SIG-M5 treated with dmso at 0.1 percent for 504 hours (cell line): ENCODE results near the gene AP2B1.
A peak's percentile ranks its signal among the peaks of the same experiment; 100 is the strongest.

Source experiments
- DNase-seq: peaks from one replicate; lab custom pipeline; 2025; ENCODE audit not compliant: unreplicated experiment; lab: John Stamatoyannopoulos, UW

AP2B1 gene

DNA sequence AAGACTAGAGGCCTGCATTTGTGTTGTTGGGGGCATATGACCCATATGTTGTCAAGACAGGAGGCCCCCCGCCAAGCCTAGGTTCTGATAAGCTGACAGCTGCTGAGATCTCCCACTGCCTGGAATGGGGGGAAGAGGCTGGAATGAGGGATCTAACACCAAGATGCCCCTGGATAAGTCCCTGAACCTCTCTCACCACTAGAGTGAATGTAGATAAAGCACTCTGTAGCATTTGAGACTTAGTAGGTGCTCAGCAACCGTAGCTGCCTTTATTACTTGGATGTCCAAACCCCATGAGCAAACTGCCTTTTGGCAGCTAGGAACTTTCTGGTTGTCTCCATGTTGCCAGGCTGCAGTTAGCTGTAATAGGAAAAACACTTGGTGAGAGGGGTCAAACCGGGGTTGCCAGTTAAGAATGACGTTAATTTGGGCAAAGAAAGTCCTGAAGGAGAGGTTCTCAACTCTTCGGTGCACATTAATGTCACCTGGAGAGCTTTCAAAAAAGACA lies 139.9 kb downstream of the AP2B1 start:
- no peak for DNase-seq

- no peak for DNase-seq
Observed at GRCh38 chr17:35727635-35728034, 140.5 kb downstream of the AP2B1 start.

DNA sequence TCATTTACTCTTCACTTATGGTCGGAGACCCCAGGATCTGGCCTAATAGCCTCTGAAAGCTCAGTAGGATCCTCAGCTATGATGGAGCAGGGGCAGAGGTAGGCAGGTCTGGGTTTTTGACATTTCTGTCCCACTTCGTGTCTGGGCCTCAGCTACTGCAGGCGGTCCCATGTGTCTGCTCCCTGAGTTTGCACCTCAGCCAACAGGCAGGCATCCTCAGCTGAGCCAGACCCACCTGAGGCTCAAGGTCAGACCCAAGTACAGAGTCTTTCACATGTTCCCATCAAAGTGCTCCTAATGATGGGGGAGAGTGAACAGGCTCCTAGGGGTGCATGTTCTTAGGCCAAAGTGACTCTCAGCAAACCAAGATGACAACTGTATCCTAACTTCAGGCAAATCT lies 141.4 kb downstream of the AP2B1 start:
- DNase-seq = no peak

GRCh38 chr17:35729405-35729833 lies 142.3 kb downstream of the AP2B1 start:
- no peak for DNase-seq

- no peak for DNase-seq
Observed at GRCh38 chr17:35730400-35731005, 143.4 kb downstream of the AP2B1 start.

- DNase-seq = no peak
Observed at GRCh38 chr17:35731239-35731916, 144.3 kb downstream of the AP2B1 start, which contains the start of gene RASL10B. Gene RASL10B, plus strand, starts transcription at chr17:35731639. Its CDS starts 3,546 bp downstream, at chr17:35735185.

DNA sequence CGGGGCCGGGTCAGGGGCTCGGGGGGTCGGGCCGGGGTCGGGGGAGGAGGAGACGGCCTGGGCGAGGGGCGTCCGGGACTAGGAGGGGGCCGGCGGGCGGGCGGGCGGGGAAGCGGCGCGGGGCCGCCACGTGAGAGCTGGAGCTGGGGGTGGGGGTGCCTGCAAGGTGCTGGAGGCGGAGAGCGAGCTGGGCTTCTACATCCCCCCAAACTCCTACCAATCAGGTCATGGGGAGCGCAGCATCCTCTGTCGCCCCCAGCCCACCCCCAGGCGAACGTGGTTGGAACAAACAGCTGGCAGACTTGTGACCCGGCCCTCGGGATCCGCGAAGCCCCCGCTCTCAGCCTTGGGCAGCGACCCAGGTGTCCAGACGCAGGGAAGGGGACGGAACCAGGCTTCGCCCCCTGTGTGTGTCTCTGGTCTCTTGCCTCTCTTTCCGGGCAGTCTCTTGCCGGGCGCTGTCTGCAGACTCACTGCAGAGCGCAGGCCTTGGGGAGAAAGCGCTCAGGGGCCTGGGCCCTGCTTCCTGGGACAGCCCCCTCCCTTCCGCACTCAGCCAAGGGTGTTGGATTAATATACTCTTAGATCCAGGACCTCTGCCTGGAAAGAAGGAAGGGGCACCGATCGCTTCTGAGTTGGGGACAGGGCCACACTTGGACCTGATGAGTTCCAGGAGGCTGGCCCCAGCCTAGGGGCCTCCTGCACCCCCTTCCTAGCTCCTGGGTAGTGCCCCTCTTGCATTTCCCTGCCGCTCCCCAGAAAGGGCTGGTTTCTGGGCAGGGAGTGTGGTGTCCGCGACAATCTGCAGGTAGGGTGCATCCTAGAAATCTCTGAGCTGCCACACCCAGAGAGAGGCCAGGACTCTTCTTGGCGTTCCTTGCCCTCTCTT lies 145.0 kb downstream of the AP2B1 start:
- DNase-seq = no peak

GRCh38 chr17:35732806-35733136 lies 145.6 kb downstream of the AP2B1 start:
- no peak for DNase-seq

- no peak for DNase-seq
Observed at GRCh38 chr17:35733366-35733765, 146.2 kb downstream of the AP2B1 start.

- DNase-seq = no peak
Observed at GRCh38 chr17:35734396-35734795, 147.3 kb downstream of the AP2B1 start.

DNA sequence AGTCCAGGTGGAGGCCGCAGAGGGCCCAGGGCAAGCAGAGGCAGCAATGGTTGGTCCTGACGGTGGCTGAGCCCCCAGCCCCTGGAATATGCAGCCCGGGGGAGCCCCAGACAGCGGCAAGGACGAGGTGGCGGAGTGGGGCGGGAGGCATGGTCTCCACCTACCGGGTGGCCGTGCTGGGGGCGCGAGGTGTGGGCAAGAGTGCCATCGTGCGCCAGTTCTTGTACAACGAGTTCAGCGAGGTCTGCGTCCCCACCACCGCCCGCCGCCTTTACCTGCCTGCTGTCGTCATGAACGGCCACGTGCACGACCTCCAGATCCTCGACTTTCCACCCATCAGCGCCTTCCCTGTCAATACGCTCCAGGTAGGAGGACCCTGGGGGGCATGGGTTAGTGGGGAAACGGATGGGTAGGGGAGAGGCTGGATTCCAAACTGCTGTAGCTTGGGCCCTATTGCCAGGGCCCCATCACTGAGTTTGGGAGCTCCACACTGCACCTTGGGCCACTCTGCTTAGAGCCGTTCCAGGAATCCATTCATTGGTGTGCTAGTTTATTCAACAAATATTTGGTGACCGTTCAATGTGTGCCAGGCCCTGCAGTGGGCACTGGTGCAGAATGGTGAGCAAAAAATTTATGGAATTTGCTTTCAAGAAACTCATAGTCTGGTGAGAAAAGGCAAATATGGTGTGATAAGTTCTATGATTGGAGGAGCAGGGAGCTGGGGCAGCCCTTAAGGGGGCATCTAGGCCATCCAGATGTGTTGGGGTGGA lies 148.1 kb downstream of the AP2B1 start:
- DNase-seq = no peak

DNA sequence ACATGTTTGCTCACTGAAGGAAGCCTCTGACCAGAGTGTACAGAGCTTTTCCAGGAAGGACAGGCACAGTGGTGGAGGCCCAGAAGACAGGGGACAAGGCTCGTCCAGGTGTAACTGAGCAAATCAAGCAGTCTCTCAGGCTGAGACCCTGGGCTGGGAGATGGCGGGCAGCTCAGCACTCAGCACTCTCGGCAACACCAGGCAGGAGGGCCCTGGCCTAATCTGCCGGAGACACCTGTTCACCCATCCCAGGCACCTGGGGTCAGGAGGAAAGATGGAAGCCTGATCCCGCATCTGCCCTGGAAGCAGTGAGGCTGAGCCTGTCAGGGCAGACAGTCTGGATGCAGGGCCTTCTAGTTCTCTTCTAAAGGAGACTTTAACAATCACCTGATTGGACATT lies 149.1 kb downstream of the AP2B1 start:
- DNase-seq = no peak

DNA sequence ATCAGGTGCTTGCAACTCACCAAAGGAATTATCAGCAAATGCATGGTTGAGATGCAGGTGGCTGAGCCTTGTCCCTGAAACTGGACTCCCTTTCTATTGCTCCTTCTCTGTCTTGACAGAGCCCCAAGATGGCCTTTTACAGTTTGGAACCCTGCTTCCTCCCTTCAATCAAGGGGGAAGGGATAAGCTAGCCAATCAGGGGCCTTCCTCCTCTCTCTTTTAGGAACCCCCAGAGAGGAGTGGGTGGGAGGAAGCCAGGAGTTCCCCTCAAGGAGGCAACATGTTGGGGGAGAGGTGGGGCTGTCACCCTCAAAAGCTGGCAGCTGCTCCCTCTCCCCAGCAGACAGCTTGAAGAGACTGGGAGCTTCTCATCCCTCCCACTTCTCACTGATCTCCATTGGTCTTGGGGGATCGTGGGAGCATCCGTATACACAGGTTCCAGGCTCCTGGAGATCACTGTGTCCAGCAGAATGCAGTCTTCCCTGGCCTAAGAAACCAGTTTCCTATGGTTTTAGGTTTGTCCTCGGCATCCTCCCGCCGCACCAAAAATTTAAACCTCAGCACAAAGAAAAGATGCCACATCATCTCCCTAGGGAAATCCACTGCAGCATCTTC lies 151.5 kb downstream of the AP2B1 start:
- DNase-seq = no peak

- DNase-seq = no peak
Observed at GRCh38 chr17:35740216-35740615, 153.1 kb downstream of the AP2B1 start.

- no peak for DNase-seq
Observed at GRCh38 chr17:35740997-35741931, 154.1 kb downstream of the AP2B1 start.

DNA sequence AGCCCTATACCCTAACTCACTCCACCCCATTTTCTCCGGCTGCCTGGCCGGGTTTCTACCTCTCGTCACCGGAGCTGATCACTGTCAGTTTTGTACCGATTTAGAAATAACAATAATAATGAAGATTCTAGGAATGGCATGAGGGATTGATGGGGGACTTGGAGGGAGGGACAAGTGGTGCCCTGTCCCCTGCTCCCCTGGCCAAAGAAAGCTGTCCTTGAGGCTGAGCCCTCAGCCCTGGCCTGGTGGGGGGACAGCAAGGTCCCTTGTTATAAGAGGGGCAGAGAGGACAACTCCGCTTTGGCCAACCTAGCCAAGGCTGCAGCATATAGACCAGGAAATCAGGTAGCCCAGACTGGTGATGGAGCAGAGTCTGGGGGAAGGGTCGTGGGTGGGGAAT lies 155.4 kb downstream of the AP2B1 start:
- DNase-seq = no peak

DNA sequence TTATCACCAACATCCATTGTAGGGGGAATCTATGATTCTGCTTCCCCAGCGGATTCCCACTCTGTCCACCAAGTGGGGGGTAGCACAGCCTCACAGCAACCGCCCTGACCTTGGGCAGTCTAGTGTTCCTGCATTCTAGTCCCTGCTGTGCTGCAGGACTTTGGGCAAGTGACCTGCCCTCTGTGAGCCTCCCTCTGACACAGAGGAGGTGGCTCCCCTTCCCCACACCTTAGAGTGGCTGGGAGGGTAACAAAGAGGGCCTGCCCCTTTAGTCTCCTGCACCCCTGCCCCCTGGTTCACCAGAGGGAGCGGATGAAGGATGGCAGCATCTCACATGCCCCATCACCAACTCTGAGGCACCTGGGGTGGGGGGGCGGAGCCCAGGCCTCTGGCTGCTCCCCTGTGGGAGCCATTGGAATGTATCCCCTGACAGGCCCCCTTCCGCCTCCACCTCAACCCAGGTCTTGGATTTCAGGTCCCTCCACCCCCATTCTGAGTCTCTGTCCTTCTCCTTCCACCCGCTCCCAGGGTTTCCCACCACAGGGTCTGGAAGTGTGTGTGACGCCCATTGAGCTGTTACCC lies 155.9 kb downstream of the AP2B1 start:
- no peak for DNase-seq

DNA sequence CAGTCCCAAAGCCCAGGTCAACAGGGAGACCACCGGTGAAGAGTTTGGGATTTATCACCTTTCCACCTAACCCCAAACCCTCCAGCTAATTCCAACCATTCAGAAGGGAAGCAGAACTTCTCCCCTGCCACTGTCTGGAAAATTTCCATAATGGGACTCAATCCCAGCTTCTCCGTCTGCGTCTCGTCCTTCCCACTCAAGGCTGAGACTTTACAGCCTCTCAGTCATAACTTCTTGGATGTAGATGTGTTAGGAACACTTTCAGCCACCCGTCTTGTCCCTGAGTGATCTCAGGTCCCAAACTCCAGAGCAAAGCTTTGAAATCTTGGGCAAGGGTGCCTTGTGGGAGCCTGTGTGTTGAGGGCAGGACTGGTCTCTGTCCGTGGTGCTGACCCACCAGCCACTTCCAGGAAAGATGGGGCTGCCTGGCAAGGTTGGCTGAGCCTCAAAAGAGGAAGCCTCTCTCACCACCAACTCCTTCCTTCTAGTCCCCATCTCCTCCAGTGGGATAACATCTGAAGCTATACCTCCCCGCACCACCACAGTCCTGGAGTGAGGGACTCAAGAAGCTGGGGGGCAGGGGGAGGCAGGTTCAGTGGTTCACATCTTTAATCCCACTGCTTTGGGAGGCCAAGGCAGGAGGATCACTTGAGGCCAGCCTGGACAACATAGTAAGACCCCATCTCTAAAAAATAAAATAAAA lies 156.7 kb downstream of the AP2B1 start:
- peak; percentile 46 for DNase-seq

DNA sequence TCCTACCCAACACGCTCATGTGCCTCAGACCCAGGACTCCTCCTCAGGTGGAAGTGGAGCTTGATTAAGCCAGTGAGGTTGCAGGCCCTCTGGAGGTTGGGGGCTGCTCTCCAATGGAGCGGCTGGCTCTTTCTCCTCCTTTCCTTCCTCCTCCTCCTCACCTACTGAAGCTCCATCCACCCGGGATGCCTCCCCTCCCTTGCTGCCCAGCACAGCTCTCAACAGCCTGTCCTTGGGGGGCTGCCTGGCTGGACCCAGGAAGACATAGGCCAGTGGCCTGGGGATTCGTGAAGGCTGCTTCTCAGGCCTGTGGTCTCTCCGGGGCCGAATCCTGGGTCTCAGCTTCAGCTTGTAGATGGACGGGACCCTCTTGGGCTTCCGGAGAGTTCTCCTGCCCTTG lies 157.7 kb downstream of the AP2B1 start:
- DNase-seq = no peak
